Sigmoid colon (tissue), 4 donors: ENCODE data around the gene CTR9.

Source experiments
- CTCF ChIP-seq, 4 experiments: fragments of 450-650 bp in 3 of 4; fragments of 200-600 bp in 1 of 4; IDR thresholded peaks; one replicate each; pipeline ENCODE4 v1.5.1; 2016 to 2019; ENCODE audit warnings: antibody characterized with exemption in 4 of 4, mild to moderate bottlenecking in 3 of 4, moderate library complexity in 2 of 4
- POLR2AphosphoS5 ChIP-seq, 4 donors: sonication (generic); formaldehyde crosslinking; IDR thresholded peaks; one replicate each; pipeline ENCODE4 v1.6.1; 2017; ENCODE audit warnings: antibody characterized with exemption in 4 of 4

DNA sequence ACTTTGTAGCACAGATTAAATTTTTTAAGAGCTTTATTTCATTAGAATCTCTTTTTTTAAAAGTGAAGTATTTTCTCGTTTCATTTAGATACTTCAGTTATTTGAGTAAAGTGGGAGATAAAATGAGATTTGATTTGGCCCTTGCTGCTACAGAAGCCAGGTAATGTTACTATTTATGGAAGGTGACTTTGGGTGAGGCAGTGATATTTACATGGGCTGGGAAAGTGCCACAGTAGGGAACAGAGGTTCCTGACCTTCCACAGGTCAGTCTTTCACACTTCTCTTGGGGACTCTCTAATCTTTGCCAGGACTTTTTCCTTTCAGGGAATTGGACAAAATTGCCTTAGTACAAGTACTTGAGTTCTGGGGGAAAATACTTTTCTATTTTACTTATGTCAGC lies 20.4 kb downstream of the CTR9 start:
- no peak for TF ChIP-seq CTCF (IDR thresholded peaks at IDR 0.05)
- no peak for TF ChIP-seq POLR2AphosphoS5 (IDR thresholded peaks at IDR 0.05)
